HCT116 (cell line): ENCODE data around the gene MS4A4E. TPM values are rescaled to one million over a fixed set of nuclear protein-coding genes. Genes with fewer than 3 reads are reported as not detected.

Source experiments
- ATAC-seq: fragments of 200-7000 bp; cut with Tn5 transposase; 2 replicates; pipeline ENCODE4 v1.9.1; 2020; ENCODE audit warnings: mild to moderate bottlenecking, moderate library complexity
- Bru-seq: library from RNA; stranded (reverse); fragments of 400-500 nt; gene quantifications from one replicate; lab custom pipeline; 2021; lab: Mats Ljungman, UMichigan
- BruChase-seq, 2 experiments: library from RNA; stranded (reverse); fragments of 400-500 nt; gene quantifications; one replicate each; lab custom pipeline; 2021; lab: Mats Ljungman, UMichigan
- BruUV-seq: library from RNA; stranded (reverse); fragments of 400-500 nt; replicated peaks from 2 replicates; lab custom pipeline; 2021; lab: Mats Ljungman, UMichigan
- CTCF ChIA-PET: fragments of 300-600 bp; sonication (Branson Sonifier 250); formaldehyde crosslinking; loops from one replicate; lab custom pipeline; 2021; ENCODE audit warnings: antibody characterized with exemption; lab: Charles Lee
- POLR2A ChIA-PET: fragments of 300-600, 350-600 bp; sonication (Branson Sonifier 250); formaldehyde crosslinking; loops from one replicate; lab custom pipeline; 2021; ENCODE audit warnings: antibody characterized with exemption; lab: Charles Lee
- RAD21 ChIA-PET, 2 experiments: fragments of 300-600 bp; sonication (Branson Sonifier 250); formaldehyde crosslinking; loops; one replicate each; lab custom pipeline; 2023; ENCODE audit warnings: low total read pairs in 2 of 2; ENCODE audit not compliant: uncharacterized antibody in 2 of 2, unreplicated experiment in 2 of 2, low non-redundant PET in 1 of 2; lab: Charles Lee
- DNase-seq: peaks from one replicate; pipeline ENCODE4 v3.0.0-alpha.2; 2010; ENCODE audit warnings: low read depth, low spot score
- H2AFZ ChIP-seq: fragments of 200-600 bp; shearing (Covaris generic), sonication (generic); 2 replicates; pipeline ENCODE4 v1.6.1; 2017; ENCODE audit warnings: low read depth, mixed run types, mixed read lengths, antibody characterized with exemption, low read length; ENCODE audit not compliant: poor library complexity, severe bottlenecking
- H3K27ac ChIP-seq: 2 replicates; pipeline ENCODE4 v1.5.1; 2012; ENCODE audit warnings: low read depth, low read length
- H3K27me3 ChIP-seq: fragments of 200-600 bp; sonication (generic); 2 replicates; pipeline ENCODE4 v1.6.1; 2016; ENCODE audit warnings: mixed run types, low read length, mixed read lengths; ENCODE audit not compliant: insufficient read depth
- H3K36me3 ChIP-seq, 2 experiments: fragments of 200-500 bp in 1 of 2; fragments of 200-600 bp in 1 of 2; sonication (Bioruptor generic) in 1 of 2; sonication (generic) in 1 of 2; 2 replicates each; pipeline versions ENCODE4 v1.5.1 to v1.6.1; 2014 to 2016; ENCODE audit warnings: low read length in 2 of 2, inconsistent platforms in 1 of 2, mixed read lengths in 1 of 2, mixed run types in 1 of 2; ENCODE audit not compliant: insufficient read depth in 2 of 2, control insufficient read depth in 1 of 2
- H3K4me1 ChIP-seq, 2 experiments: fragments of 200-600 bp in 1 of 2; sonication (generic) in 1 of 2; 2 replicates each; pipeline versions ENCODE4 v1.5.1 to v1.6.1; 2012 to 2017; ENCODE audit warnings: low read length in 2 of 2, inconsistent platforms in 1 of 2, mild to moderate bottlenecking in 1 of 2, mixed read lengths in 1 of 2, mixed run types in 1 of 2, moderate library complexity in 1 of 2; ENCODE audit not compliant: insufficient read depth in 2 of 2, control insufficient read depth in 1 of 2
- H3K4me2 ChIP-seq: fragments of 200-600 bp; sonication (generic); 2 replicates; pipeline ENCODE4 v1.6.1; 2017; ENCODE audit warnings: mixed run types, low read length, mixed read lengths
- H3K4me3 ChIP-seq, 2 experiments: fragments of 200-600 bp in 1 of 2; sonication (generic) in 1 of 2; replicated peaks in 1 of 2; 2 replicates each; pipeline ENCODE4 v1.5.1; 2011 to 2016; ENCODE audit warnings: low read length in 2 of 2, control low read depth in 1 of 2, low read depth in 1 of 2, mild to moderate bottlenecking in 1 of 2, mixed read lengths in 1 of 2, mixed run types in 1 of 2
- H3K79me2 ChIP-seq: fragments of 200-600 bp; sonication (generic); 2 replicates; pipeline ENCODE4 v1.6.1; 2017; ENCODE audit warnings: mild to moderate bottlenecking, mixed run types, low read length, moderate library complexity, mixed read lengths; ENCODE audit not compliant: insufficient read depth
- H3K9ac ChIP-seq: fragments of 200-600 bp; sonication (generic); 2 replicates; pipeline ENCODE4 v1.6.1; 2016; ENCODE audit warnings: low read length, mixed read lengths
- H3K9me2 ChIP-seq: fragments of 200-600 bp; sonication (generic), shearing (Covaris generic); 2 replicates; pipeline ENCODE4 v1.6.1; 2017; ENCODE audit warnings: mixed run types, mild to moderate bottlenecking, moderate library complexity; ENCODE audit not compliant: insufficient read depth
- H3K9me3 ChIP-seq, 2 experiments: fragments of 200-500 bp in 1 of 2; fragments of 200-600 bp in 1 of 2; sonication (Bioruptor generic) in 1 of 2; sonication (generic) in 1 of 2; 2 replicates each; pipeline ENCODE4 v1.6.1; 2014 to 2017; ENCODE audit warnings: low read length in 2 of 2, mixed read lengths in 2 of 2, inconsistent platforms in 1 of 2, low read depth in 1 of 2, mild to moderate bottlenecking in 1 of 2, mixed run types in 1 of 2, moderate library complexity in 1 of 2; ENCODE audit not compliant: control insufficient read depth in 1 of 2, insufficient read depth in 1 of 2
- H4K20me1 ChIP-seq: fragments of 200-600 bp; sonication (generic), shearing (Covaris generic); 2 replicates; pipeline ENCODE4 v1.6.1; 2017; ENCODE audit warnings: mixed run types, mild to moderate bottlenecking, moderate library complexity; ENCODE audit not compliant: insufficient read depth
- ATF3 ChIP-seq: IDR thresholded peaks from 2 replicates; pipeline ENCODE4 v1.6.1; 2012
- CEBPB ChIP-seq: IDR thresholded peaks from 2 replicates; pipeline ENCODE4 v1.6.1; 2012; ENCODE audit warnings: low read depth
- EGR1 ChIP-seq: IDR thresholded peaks from 2 replicates; pipeline ENCODE4 v1.6.1; 2012; ENCODE audit warnings: low read depth
- EZH2phosphoT487 ChIP-seq: fragments of 200-600 bp; IDR thresholded peaks from 2 replicates; pipeline ENCODE4 v1.6.1; 2018; ENCODE audit warnings: antibody characterized with exemption, borderline replicate concordance
- JUND ChIP-seq: IDR thresholded peaks from 2 replicates; pipeline ENCODE4 v1.6.1; 2012
- MAX ChIP-seq: IDR thresholded peaks from 2 replicates; pipeline ENCODE4 v1.6.1; 2012
- POLR2A ChIP-seq: IDR thresholded peaks from 2 replicates; pipeline ENCODE4 v1.7.0; 2011; ENCODE audit warnings: borderline replicate concordance; ENCODE audit not compliant: insufficient read depth, insufficient read length; ENCODE audit errors: extremely low read depth
- POLR2AphosphoS5 ChIP-seq: IDR thresholded peaks from 2 replicates; pipeline ENCODE4 v1.6.1; 2011; ENCODE audit warnings: mild to moderate bottlenecking, low read depth, low read length, moderate library complexity
- RAD21 ChIP-seq: IDR thresholded peaks from 2 replicates; pipeline ENCODE4 v1.6.1; 2012; ENCODE audit warnings: low read depth, mild to moderate bottlenecking
- SP1 ChIP-seq: IDR thresholded peaks from 2 replicates; pipeline ENCODE4 v1.6.1; 2012; ENCODE audit warnings: low read depth
- SRF ChIP-seq: IDR thresholded peaks from 2 replicates; pipeline ENCODE4 v1.6.1; 2012; ENCODE audit warnings: low read depth
- ZBTB33 ChIP-seq: IDR thresholded peaks from 2 replicates; pipeline ENCODE4 v1.6.1; 2011; ENCODE audit warnings: mild to moderate bottlenecking, low read length, moderate library complexity; ENCODE audit not compliant: insufficient replicate concordance; ENCODE audit errors: extremely low read depth
- ZFX ChIP-seq: fragments of 450-650 bp; IDR thresholded peaks from 2 replicates; pipeline ENCODE4 v1.6.1; 2017
- ZNF274 ChIP-seq: fragments of 200-500 bp; sonication (Bioruptor generic); IDR thresholded peaks from 2 replicates; pipeline ENCODE4 v1.6.1; 2014; ENCODE audit warnings: mild to moderate bottlenecking, low read depth, low read length, inconsistent platforms
- intact Hi-C: fragments of 100-400 bp; cut with micrococcal nuclease; formaldehyde crosslinking; loops from 2 replicates; pipeline ENCODE4 v1.10.0; 2022
- long read RNA-seq: library from polyadenylated mRNA; unstranded; transcript quantifications from one replicate; pipeline ENCODE4 v2.0.0, GENCODE V29; 2021; ENCODE audit not compliant: unreplicated experiment
- polyA plus RNA-seq: library from polyadenylated mRNA; unstranded; fragments of >200 nt; gene quantifications from 2 replicates; pipeline ENCODE4 v1.2.1, GENCODE V29; 2012; ENCODE audit warnings: missing spikeins
- total RNA-seq: library from RNA; stranded (reverse); gene quantifications from one replicate; pipeline ENCODE4 v1.2.1, GENCODE V29; 2021; ENCODE audit not compliant: unreplicated experiment

Gene MS4A4E
- total RNA-seq: not detected
- not detected in 2 replicates for polyA plus RNA-seq
- Bru-seq, nascent RNA: percentile 13 among the genes with signal in this experiment
- percentile 25 among the genes with signal in this experiment for BruChase-seq, experiment 1, labeled RNA remaining after a 6-hour chase
- BruChase-seq, experiment 2, labeled RNA remaining after a 2-hour chase: percentile 27 among the genes with signal in this experiment
- long read RNA-seq: 0 reads

GRCh38 chr11:60242740-60243239, at the start of gene MS4A4E:
MS4A4E (minus strand) TSS chr11:60243137; CDS start chr11:60230055, 13,082 bp downstream.
- H3K27me3 ChIP-seq: no peaks in the 10 kb centered on the region
- H3K9ac ChIP-seq: no peak within 1 kb of the TSS
- H3K9me3 ChIP-seq: no peaks in the 10 kb centered on the region
- no peak for DNase-seq
- H3K4me1 ChIP-seq: no peaks in the 10 kb centered on the region
- intact Hi-C loops: no loop called here
- no peak within 1 kb of the TSS for H3K27ac ChIP-seq
- no peak within 1 kb of the TSS for H3K4me2 ChIP-seq
- H3K4me3 ChIP-seq: no peak within 1 kb of the TSS
- BruUV-seq: no TSS peak
- H3K36me3 ChIP-seq: no peaks in the 10 kb centered on the region
- no peaks in the 10 kb centered on the region for H3K9me2 ChIP-seq
- no peak for ATAC-seq
- H4K20me1 ChIP-seq: no peaks in the 10 kb centered on the region
- no peaks in the 10 kb centered on the region for H3K79me2 ChIP-seq
- RAD21 ChIA-PET: no interaction called here
- CTCF ChIA-PET: no interaction called here
- no peak within 1 kb of the TSS for H2AFZ ChIP-seq
- POLR2A ChIA-PET: no interaction called here
- no peak for TF ChIP-seq JUND
- TF ChIP-seq EGR1: no peak
- TF ChIP-seq POLR2AphosphoS5: no peak
- no peak for TF ChIP-seq ATF3
- no peak for TF ChIP-seq EZH2phosphoT487
- no peak for TF ChIP-seq SP1
- no peak for TF ChIP-seq ZBTB33
- TF ChIP-seq CEBPB: no peak
- TF ChIP-seq ZFX: no peak
- TF ChIP-seq RAD21: no peak
- TF ChIP-seq MAX: no peak
- TF ChIP-seq ZNF274: no peak
- TF ChIP-seq SRF: no peak
- no peak for TF ChIP-seq POLR2A
